CD4-positive, alpha-beta T cell (primary cell): Measurements from ENCODE around the gene AMBRA1. TPM values are rescaled to one million over a fixed set of nuclear protein-coding genes. Genes with fewer than 3 reads are reported as not detected.

Experiments
- ATAC-seq: fragments of 200-7000 bp; cut with Tn5 transposase; one replicate; pipeline ENCODE4 v1.10.0; 2022; ENCODE audit warnings: mild to moderate bottlenecking; ENCODE audit not compliant: poor library complexity
- CTCF ChIA-PET: fragments of 350-600 bp; sonication (Branson Sonifier 250); formaldehyde crosslinking; loops from one replicate; lab custom pipeline; 2021; ENCODE audit warnings: antibody characterized with exemption, inconsistent platforms; lab: Charles Lee
- POLR2A ChIA-PET: fragments of 350-600 bp; sonication (Branson Sonifier 250); formaldehyde crosslinking; loops from one replicate; lab custom pipeline; 2021; ENCODE audit warnings: antibody characterized with exemption, inconsistent platforms; lab: Charles Lee
- DNase-seq, 14 experiments: peaks; one replicate each; pipeline ENCODE4 v3.0.0-alpha.2; 2013 to 2020; ENCODE audit warnings: mixed read lengths in 2 of 14
- H3K27ac ChIP-seq, 2 donors: one replicate each; pipeline versions ENCODE4 v1.5.1 to v1.7.0; 2013; ENCODE audit warnings: low read length in 2 of 2, low read depth in 1 of 2, mild to moderate bottlenecking in 1 of 2
- H3K27me3 ChIP-seq, 2 experiments: 1 replicate in 1 of 2; 2 replicates in 1 of 2; pipeline versions ENCODE4 v1.6.1 to v1.7.0; 2013; ENCODE audit warnings: low read length in 2 of 2, control low read depth in 1 of 2, mild to moderate bottlenecking in 1 of 2, moderate library complexity in 1 of 2; ENCODE audit not compliant: insufficient read depth in 2 of 2, control insufficient read depth in 1 of 2
- H3K36me3 ChIP-seq: one replicate; pipeline ENCODE4 v1.6.1; 2013; ENCODE audit warnings: low read length, control low read depth; ENCODE audit not compliant: insufficient read depth
- H3K4me1 ChIP-seq: one replicate; pipeline ENCODE4 v1.6.1; 2013; ENCODE audit warnings: low read length, control low read depth; ENCODE audit not compliant: insufficient read depth
- H3K4me3 ChIP-seq: one replicate; pipeline ENCODE4 v1.5.1; 2013; ENCODE audit warnings: mild to moderate bottlenecking, low read length, moderate library complexity
- H3K9me3 ChIP-seq, 2 experiments: 1 replicate in 1 of 2; 2 replicates in 1 of 2; pipeline versions ENCODE4 v1.6.1 to v1.7.0; 2013; ENCODE audit warnings: low read length in 2 of 2, mild to moderate bottlenecking in 2 of 2, control low read depth in 1 of 2, moderate library complexity in 1 of 2; ENCODE audit not compliant: control insufficient read depth in 1 of 2, insufficient read depth in 1 of 2
- H3K27ac Mint-ChIP-seq: one replicate; pipeline ENCODE4 v1.8.0; 2020; ENCODE audit warnings: mixed read lengths
- H3K27me3 Mint-ChIP-seq: one replicate; pipeline ENCODE4 v1.8.0; 2021; ENCODE audit warnings: mixed read lengths
- H3K36me3 Mint-ChIP-seq: one replicate; pipeline ENCODE4 v1.8.0; 2021; ENCODE audit warnings: low read depth, mixed read lengths
- H3K4me1 Mint-ChIP-seq: one replicate; pipeline ENCODE4 v1.8.0; 2021; ENCODE audit warnings: low read depth, mixed read lengths
- H3K4me3 Mint-ChIP-seq: one replicate; pipeline ENCODE4 v1.8.0; 2020; ENCODE audit warnings: mild to moderate bottlenecking, mixed read lengths
- H3K9me3 Mint-ChIP-seq: one replicate; pipeline ENCODE4 v1.8.0; 2020; ENCODE audit warnings: mixed read lengths
- CTCF ChIP-seq: fragments of 200-600 bp; IDR thresholded peaks from one replicate; pipeline ENCODE4 v1.8.0; 2022; ENCODE audit warnings: antibody characterized with exemption, mild to moderate bottlenecking
- intact Hi-C, 2 experiments: fragments of 100-400 bp; cut with DNase I in 1 of 2; cut with micrococcal nuclease in 1 of 2; formaldehyde crosslinking; loops; one replicate each; pipeline versions ENCODE4 v1.15.1 to v1.9.0; 2023 to 2025; cut with DNase I, micrococcal nuclease
- total RNA-seq, 174 experiments: library from RNA in 2 of 174; stranded (reverse) in 2 of 174; gene quantifications; one replicate each; pipeline ENCODE4 v1.2.3 and lab custom pipeline; 2021 to 2026

Gene AMBRA1
- total RNA-seq, 2 experiments from 2014 or later = 29.4 to 31.9 TPM

GRCh38 chr11:46492532-46492931, 101.3 kb downstream of the AMBRA1 start:
- Mint-ChIP-seq H3K9me3 (no peaks in the 10 kb centered on the region), H3K4me3 (no peak overlapping the region), H3K27ac (peak overlapping the region; percentile 60), H3K27me3 (no peaks in the 10 kb centered on the region), H3K4me1 (peaks cover 5% of the 10 kb centered on the region), H3K36me3 (peaks cover 72% of the 10 kb centered on the region)
- DNase-seq (no peak), ATAC-seq (no peak)
- TF ChIP-seq CTCF = no peak
- CTCF ChIA-PET = no interaction called here
- H3K4me1 ChIP-seq = peaks cover 5% of the 10 kb centered on the region
- intact Hi-C loops = loop anchor here in 1 of 2 experiments (5.0 kb wide), 1 partner anchor 125 kb away; the partner anchor contains the start of genes ATG13 and HARBI1
- H3K27ac ChIP-seq = no peak overlapping the region
- H3K9me3 ChIP-seq = no peaks in the 10 kb centered on the region
- H3K36me3 ChIP-seq = peaks cover 53% of the 10 kb centered on the region
- no peak overlapping the region for H3K4me3 ChIP-seq
- H3K27me3 ChIP-seq = no peaks in the 10 kb centered on the region
- POLR2A ChIA-PET = no interaction called here

GRCh38 chr11:46491661-46492330, 102.0 kb downstream of the AMBRA1 start:
- Mint-ChIP-seq H3K27ac (peak overlapping the region; percentile 60), H3K4me3 (no peak overlapping the region), H3K36me3 (peaks cover 66% of the 10 kb centered on the region), H3K9me3 (no peaks in the 10 kb centered on the region), H3K27me3 (no peaks in the 10 kb centered on the region), H3K4me1 (peaks cover 5% of the 10 kb centered on the region)
- ChIA-PET POLR2A (interaction anchor here (0.6 kb wide), 1 partner anchor 822 kb away, joined by 3 read pairs; no protein-coding TSS in a partner anchor), CTCF (interaction anchor here (2.0 kb wide), 1 partner anchor 42 kb away, joined by 4 read pairs; no protein-coding TSS in a partner anchor)
- no peak for TF ChIP-seq CTCF
- H3K27me3 ChIP-seq = no peaks in the 10 kb centered on the region
- H3K36me3 ChIP-seq = peaks cover 53% of the 10 kb centered on the region
- DNase-seq (no peak), ATAC-seq (no peak)
- no peaks in the 10 kb centered on the region for H3K9me3 ChIP-seq
- peaks cover 5% of the 10 kb centered on the region for H3K4me1 ChIP-seq
- H3K4me3 ChIP-seq = no peak overlapping the region
- intact Hi-C loops = loop anchor here in 1 of 2 experiments (5.0 kb wide), 1 partner anchor 126 kb away; the partner anchor contains the start of genes ATG13 and HARBI1
- no peak overlapping the region for H3K27ac ChIP-seq

GRCh38 chr11:46490666-46491065, 103.2 kb downstream of the AMBRA1 start:
- Histone ChIP-seq H3K4me1 (peaks cover 5% of the 10 kb centered on the region), H3K27ac (no peak overlapping the region), H3K4me3 (no peak overlapping the region), H3K36me3 (peaks cover 46% of the 10 kb centered on the region), H3K9me3 (no peaks in the 10 kb centered on the region), H3K27me3 (no peaks in the 10 kb centered on the region)
- Mint-ChIP-seq H3K9me3 (no peaks in the 10 kb centered on the region), H3K4me1 (peaks cover 5% of the 10 kb centered on the region), H3K27me3 (no peaks in the 10 kb centered on the region), H3K27ac (no peak overlapping the region), H3K36me3 (peaks cover 63% of the 10 kb centered on the region), H3K4me3 (no peak overlapping the region)
- DNase-seq (no peak), ATAC-seq (no peak)
- ChIA-PET CTCF (interaction anchor here (1.0 to 2.1 kb wide), 6 partner anchors 14 to 181 kb away, joined by 3 to 6 read pairs (median 4); no protein-coding TSS in a partner anchor), POLR2A (interaction anchor here (1.3 to 1.7 kb wide), 3 partner anchors 103 to 160 kb away, joined by 3 to 11 read pairs (median 3); partner anchors contain the start of genes AMBRA1, ATG13 and HARBI1)
- intact Hi-C loops = loop anchor here (1.0 to 5.0 kb wide), 2 partner anchors 127 kb away; partner anchors contain the start of genes ATG13 (in 2 of the 2) and HARBI1 (in 2 of the 2)
- no peak for TF ChIP-seq CTCF
